Chondrocyte (in vitro differentiated cells): ENCODE measurements around the gene CDC42SE2. TPM values are rescaled to one million over a fixed set of nuclear protein-coding genes. Genes with fewer than 3 reads are reported as not detected.
"Not testable (repeated sequence)": the region's sequence is repeated elsewhere in the genome, so short reads cannot be mapped to it uniquely, and the experiment has no call there.

Experiments used
- DNase-seq: peaks from one replicate; pipeline ENCODE4 v3.0.0; 2021; ENCODE audit warnings: mixed read lengths, low spot score
- H3K27ac Mint-ChIP-seq: one replicate; pipeline ENCODE4 v1.8.0; 2021; ENCODE audit warnings: mild to moderate bottlenecking, moderate library complexity, mixed read lengths; ENCODE audit not compliant: unreplicated experiment
- H3K27me3 Mint-ChIP-seq: 2 replicates; pipeline ENCODE4 v1.8.0; 2021; ENCODE audit warnings: low read depth, mixed read lengths
- H3K36me3 Mint-ChIP-seq: 2 replicates; pipeline ENCODE4 v1.8.0; 2021; ENCODE audit warnings: low read depth, mixed read lengths
- H3K4me1 Mint-ChIP-seq: 2 replicates; pipeline ENCODE4 v1.8.0; 2021; ENCODE audit warnings: low read depth, mild to moderate bottlenecking, mixed read lengths
- H3K4me3 Mint-ChIP-seq: one replicate; pipeline ENCODE4 v1.8.0; 2021; ENCODE audit warnings: mild to moderate bottlenecking, moderate library complexity, mixed read lengths; ENCODE audit not compliant: unreplicated experiment
- H3K9me3 Mint-ChIP-seq: 2 replicates; pipeline ENCODE4 v1.8.0; 2021; ENCODE audit warnings: low read depth, mixed read lengths
- CTCF ChIP-seq: fragments of 200-600 bp; sonication (generic); IDR thresholded peaks from 2 replicates; pipeline ENCODE4 v1.5.0; 2021; ENCODE audit warnings: antibody characterized with exemption, mild to moderate bottlenecking, moderate library complexity
- total RNA-seq: library from RNA; stranded (reverse); gene quantifications from 3 replicates; pipeline ENCODE4 v1.2.1, GENCODE V29; 2021

Gene CDC42SE2
- total RNA-seq, 1 donor from 2014 or later, result 23.7 TPM

DNA sequence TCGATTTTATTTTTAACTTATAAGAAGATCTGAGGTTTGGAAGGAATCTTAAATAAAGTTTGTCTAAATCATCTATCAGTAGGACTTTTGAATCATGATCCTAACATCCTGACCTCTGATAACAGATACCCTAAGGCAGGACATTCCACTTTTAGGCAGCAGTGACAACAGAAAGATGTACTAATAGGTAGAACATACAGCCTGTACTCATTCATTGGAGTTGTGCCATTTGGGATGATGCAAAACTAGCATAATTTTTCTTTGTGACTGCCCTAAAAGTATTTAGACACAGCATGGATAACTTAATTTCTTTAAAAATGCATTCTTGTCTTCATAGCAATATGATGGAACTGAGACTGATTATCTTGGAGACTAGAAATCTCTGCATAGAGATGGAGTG is 39.7 kb downstream of the CDC42SE2 start:
- DNase-seq, result no peak
- Mint-ChIP-seq H3K9me3 (peaks cover 2% of the 10 kb centered on the region), H3K27me3 (no peaks in the 10 kb centered on the region), H3K27ac (peak overlapping the region; percentile 86), H3K4me1 (peaks cover 36% of the 10 kb centered on the region), H3K4me3 (no peak overlapping the region), H3K36me3 (peaks cover 1% of the 10 kb centered on the region)
- no peak for TF ChIP-seq CTCF

GRCh38 chr5:131304414-131304813 is 40.6 kb downstream of the CDC42SE2 start:
- DNase-seq, result no peak
- Mint-ChIP-seq H3K27me3 (no peaks in the 10 kb centered on the region), H3K4me3 (no peak overlapping the region), H3K36me3 (peaks cover 1% of the 10 kb centered on the region), H3K4me1 (peaks cover 36% of the 10 kb centered on the region), H3K27ac (peak overlapping the region; percentile 85), H3K9me3 (peaks cover 2% of the 10 kb centered on the region)
- TF ChIP-seq CTCF, result no peak

GRCh38 chr5:131305138-131305689 is 41.4 kb downstream of the CDC42SE2 start:
- peak overlapping the region; percentile 34 for H3K27ac Mint-ChIP-seq

GRCh38 chr5:131305906-131306305 is 42.1 kb downstream of the CDC42SE2 start:
- Mint-ChIP-seq H3K4me1 (peaks cover 36% of the 10 kb centered on the region), H3K27ac (peak overlapping the region; percentile 18), H3K27me3 (no peaks in the 10 kb centered on the region)

More at GRCh38 chr5:131305138-131305689, 41.4 kb downstream of the CDC42SE2 start:
- Mint-ChIP-seq H3K4me3 (no peak overlapping the region), H3K27me3 (no peaks in the 10 kb centered on the region), H3K36me3 (peaks cover 1% of the 10 kb centered on the region), H3K4me1 (peaks cover 36% of the 10 kb centered on the region), H3K9me3 (peaks cover 2% of the 10 kb centered on the region)
- TF ChIP-seq CTCF, result no peak
- DNase-seq, result no peak

GRCh38 chr5:131312235-131312772 is 48.5 kb downstream of the CDC42SE2 start:
- H3K27me3 Mint-ChIP-seq, H3K9me3 Mint-ChIP-seq, DNase-seq, H3K36me3 Mint-ChIP-seq: not testable (repeated sequence)
- Mint-ChIP-seq H3K27ac (peak overlapping the region; percentile 95), H3K4me3 (peak overlapping the region; percentile 84), H3K4me1 (peaks cover 47% of the 10 kb centered on the region)

More at GRCh38 chr5:131305906-131306305, 42.1 kb downstream of the CDC42SE2 start:
- H3K4me3 Mint-ChIP-seq, result no peak overlapping the region
- H3K36me3 Mint-ChIP-seq, result peaks cover 1% of the 10 kb centered on the region
- TF ChIP-seq CTCF, result no peak
- no peak for DNase-seq
- H3K9me3 Mint-ChIP-seq, result peaks cover 2% of the 10 kb centered on the region

DNA sequence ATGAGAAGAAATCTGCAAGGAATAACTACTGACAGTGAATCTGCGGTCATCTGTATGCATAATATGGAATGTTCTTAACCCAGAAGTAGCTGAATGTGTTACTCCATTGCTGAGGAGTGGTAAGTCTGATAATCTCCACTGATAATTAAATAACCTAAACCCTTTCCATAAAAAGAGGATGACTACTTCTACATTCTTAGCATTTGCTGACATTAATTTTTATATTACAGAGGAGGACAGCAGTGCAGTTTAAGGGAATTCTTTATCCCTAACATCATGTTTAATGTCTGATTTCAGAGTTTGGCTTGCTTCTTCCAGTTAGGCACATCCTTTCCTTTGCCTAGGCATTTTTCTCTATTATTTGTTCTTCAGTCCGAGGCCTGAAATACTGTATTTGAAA is 52.2 kb downstream of the CDC42SE2 start:
- Mint-ChIP-seq H3K36me3 (peaks cover 1% of the 10 kb centered on the region), H3K9me3 (no peaks in the 10 kb centered on the region), H3K27ac (no peak overlapping the region), H3K4me1 (peaks cover 52% of the 10 kb centered on the region), H3K27me3 (no peaks in the 10 kb centered on the region), H3K4me3 (no peak overlapping the region)
- no peak for DNase-seq
- no peak for TF ChIP-seq CTCF
